ENCODE measurements around the gene MGAT5. TPM values are rescaled to one million over a fixed set of nuclear protein-coding genes. Genes with fewer than 3 reads are reported as not detected.
A peak's percentile ranks its signal among the peaks of the same experiment; 100 is the strongest.

Gene MGAT5
- total RNA-seq, 2 experiments from 2014 or later: 36.9 to 42.2 TPM

- peaks cover 20% of the 10 kb centered on the region for H3K36me3 Mint-ChIP-seq (ENCODE audit: low read depth)
- no peak for DNase-seq
- no peaks in the 10 kb centered on the region for H3K9me3 Mint-ChIP-seq
- intact Hi-C loops (cut with micrococcal nuclease): loop anchor here (10.0 kb wide), 1 partner anchor 155 kb away; no protein-coding TSS in a partner anchor
- ATAC-seq: no peak
- H3K27ac Mint-ChIP-seq: peak overlapping the region; percentile 21
- no peak for TF ChIP-seq CTCF (IDR thresholded peaks at IDR 0.05)
- H3K27me3 Mint-ChIP-seq: no peaks in the 10 kb centered on the region
- H3K4me1 Mint-ChIP-seq (ENCODE audit: low read depth): peaks cover 77% of the 10 kb centered on the region
- CTCF ChIA-PET: interaction anchor here (1.1 to 1.3 kb wide), 2 partner anchors 14 to 192 kb away, joined by 3 read pairs; no protein-coding TSS in a partner anchor
- POLR2A ChIA-PET: interaction anchor here (0.6 kb wide), 1 partner anchor 41 kb away, joined by 3 read pairs; no protein-coding TSS in a partner anchor
- H3K4me3 Mint-ChIP-seq: no peak overlapping the region
Measured at GRCh38 chr2:134259571-134259970, 5.7 kb downstream of the MGAT5 start.

GRCh38 chr2:134259994-134260393 lies 6.1 kb downstream of the MGAT5 start:
- Mint-ChIP-seq H3K36me3 (ENCODE audit: low read depth) (peaks cover 16% of the 10 kb centered on the region), H3K27me3 (no peaks in the 10 kb centered on the region), H3K4me1 (ENCODE audit: low read depth) (peaks cover 73% of the 10 kb centered on the region), H3K4me3 (no peak overlapping the region), H3K27ac (no peak overlapping the region), H3K9me3 (no peaks in the 10 kb centered on the region)
- intact Hi-C loops (cut with micrococcal nuclease): loop anchor here (10.0 kb wide), 1 partner anchor 155 kb away; no protein-coding TSS in a partner anchor
- ATAC-seq (no peak), DNase-seq (no peak)
- ChIA-PET POLR2A (interaction anchor here (0.6 to 0.8 kb wide), 2 partner anchors 12 to 144 kb away, joined by 3 read pairs; no protein-coding TSS in a partner anchor), CTCF (interaction anchor here (1.1 to 1.3 kb wide), 2 partner anchors 14 to 191 kb away, joined by 3 read pairs; no protein-coding TSS in a partner anchor)
- no peak for TF ChIP-seq CTCF (IDR thresholded peaks at IDR 0.05)

GRCh38 chr2:134260713-134261112 lies 6.8 kb downstream of the MGAT5 start:
- H3K9me3 Mint-ChIP-seq: no peaks in the 10 kb centered on the region
- CTCF ChIA-PET: interaction anchor here (1.0 to 1.6 kb wide), 4 partner anchors 10 to 41 kb away, joined by 3 to 10 read pairs (median 4); no protein-coding TSS in a partner anchor
- H3K4me3 Mint-ChIP-seq: no peak overlapping the region
- TF ChIP-seq CTCF (IDR thresholded peaks at IDR 0.05): no peak
- H3K27ac Mint-ChIP-seq: no peak overlapping the region
- intact Hi-C loops (cut with micrococcal nuclease): no loop called here
- POLR2A ChIA-PET: interaction anchor here (0.6 to 0.8 kb wide), 2 partner anchors 11 to 145 kb away, joined by 3 read pairs; no protein-coding TSS in a partner anchor
- no peaks in the 10 kb centered on the region for H3K27me3 Mint-ChIP-seq
- H3K4me1 Mint-ChIP-seq (ENCODE audit: low read depth): peaks cover 69% of the 10 kb centered on the region
- DNase-seq (no peak), ATAC-seq (no peak)
- peaks cover 12% of the 10 kb centered on the region for H3K36me3 Mint-ChIP-seq (ENCODE audit: low read depth)

GRCh38 chr2:134261398-134262131 lies 7.7 kb downstream of the MGAT5 start:
- DNase-seq: no peak
- peak overlapping the region; percentile 2 for H3K27ac Mint-ChIP-seq
- intact Hi-C loops (cut with micrococcal nuclease): no loop called here

More at GRCh38 chr2:134261398-134262131, 7.7 kb downstream of the MGAT5 start:
- Mint-ChIP-seq H3K4me1 (ENCODE audit: low read depth) (peaks cover 67% of the 10 kb centered on the region), H3K9me3 (no peaks in the 10 kb centered on the region), H3K4me3 (no peak overlapping the region), H3K27me3 (no peaks in the 10 kb centered on the region), H3K36me3 (ENCODE audit: low read depth) (peaks cover 12% of the 10 kb centered on the region)
- CTCF ChIA-PET: interaction anchor here (0.7 to 1.6 kb wide), 9 partner anchors 9 to 150 kb away, joined by 3 to 10 read pairs (median 4); no protein-coding TSS in a partner anchor
- no peak for ATAC-seq
- POLR2A ChIA-PET: interaction anchor here (1.6 kb wide), 1 partner anchor 8 kb away, joined by 4 read pairs; the partner anchor contains the start of gene MGAT5
- TF ChIP-seq CTCF (IDR thresholded peaks at IDR 0.05): no peak
